ENCODE data around the gene DGCR2.
"Not testable (repeated sequence)": the region's sequence is repeated elsewhere in the genome, so short reads cannot be mapped to it uniquely, and the experiment has no call there.

Gene DGCR2

GRCh38 chr22:19122143-19122751, at the start of gene DGCR2:
TSS of gene DGCR2 (minus strand) at chr22:19122412. CDS start at chr22:19122206, 206 bp downstream.
- peak; percentile 63 for DNase-seq

- DNase-seq = no peak
These were observed 47.7 kb upstream of the DGCR2 start for GRCh38 chr22:19169947-19170318.

- DNase-seq = no peak
These were observed 47.1 kb upstream of the DGCR2 start for GRCh38 chr22:19169002-19169946.

- no peak for DNase-seq
These were observed 46.1 kb upstream of the DGCR2 start for GRCh38 chr22:19168088-19168890.

GRCh38 chr22:19167106-19167869, 45.1 kb upstream of the DGCR2 start:
- no peak for DNase-seq

- DNase-seq = no peak
These were observed 44.2 kb upstream of the DGCR2 start for GRCh38 chr22:19166421-19166820.

- DNase-seq = no peak
These were observed 42.2 kb upstream of the DGCR2 start for GRCh38 chr22:19164425-19164824.

- DNase-seq = not testable (repeated sequence)
These were observed 36.4 kb upstream of the DGCR2 start for GRCh38 chr22:19158649-19159048.

GRCh38 chr22:19156109-19156508, 33.9 kb upstream of the DGCR2 start:
- not testable (repeated sequence) for DNase-seq

- no peak for DNase-seq
These were observed 31.0 kb upstream of the DGCR2 start for GRCh38 chr22:19152942-19153883.

- no peak for DNase-seq
These were observed 29.3 kb upstream of the DGCR2 start for GRCh38 chr22:19151329-19152191.

GRCh38 chr22:19150482-19151328, 28.5 kb upstream of the DGCR2 start:
- no peak for DNase-seq

- no peak for DNase-seq
These were observed 27.8 kb upstream of the DGCR2 start, which contains the start of gene GSC2 for GRCh38 chr22:19149991-19150390. TSS of gene GSC2 (minus strand) at chr22:19150292. CDS start at chr22:19150283, 9 bp downstream.

GRCh38 chr22:19149047-19149883, 27.1 kb upstream of the DGCR2 start:
- no peak for DNase-seq

GRCh38 chr22:19148417-19149046, 26.3 kb upstream of the DGCR2 start:
- DNase-seq = no peak

GRCh38 chr22:19147195-19147780, 25.1 kb upstream of the DGCR2 start:
- no peak for DNase-seq

GRCh38 chr22:19146215-19146968, 24.2 kb upstream of the DGCR2 start:
- no peak for DNase-seq
